ENCODE results near the gene DLG1. TPM values are rescaled to one million over a fixed set of nuclear protein-coding genes. Genes with fewer than 3 reads are reported as not detected.

DLG1 gene
- total RNA-seq, 1 donor from 2014 or later = 114 TPM

GRCh38 chr3:197174927-197175326 lies 123.5 kb downstream of the DLG1 start:
- Mint-ChIP-seq H3K9me3 (no peaks in the 10 kb centered on the region), H3K4me3 (no peak overlapping the region), H3K4me1 (no peaks in the 10 kb centered on the region), H3K27me3 (ENCODE audit: low read depth) (no peaks in the 10 kb centered on the region), H3K27ac (no peak overlapping the region), H3K36me3 (peaks cover under 1% of the 10 kb centered on the region)
- no peak for DNase-seq (ENCODE audit: low spot score in 2 of 2, unreplicated experiment in 2 of 2)
- TF ChIP-seq, protein P1, sequence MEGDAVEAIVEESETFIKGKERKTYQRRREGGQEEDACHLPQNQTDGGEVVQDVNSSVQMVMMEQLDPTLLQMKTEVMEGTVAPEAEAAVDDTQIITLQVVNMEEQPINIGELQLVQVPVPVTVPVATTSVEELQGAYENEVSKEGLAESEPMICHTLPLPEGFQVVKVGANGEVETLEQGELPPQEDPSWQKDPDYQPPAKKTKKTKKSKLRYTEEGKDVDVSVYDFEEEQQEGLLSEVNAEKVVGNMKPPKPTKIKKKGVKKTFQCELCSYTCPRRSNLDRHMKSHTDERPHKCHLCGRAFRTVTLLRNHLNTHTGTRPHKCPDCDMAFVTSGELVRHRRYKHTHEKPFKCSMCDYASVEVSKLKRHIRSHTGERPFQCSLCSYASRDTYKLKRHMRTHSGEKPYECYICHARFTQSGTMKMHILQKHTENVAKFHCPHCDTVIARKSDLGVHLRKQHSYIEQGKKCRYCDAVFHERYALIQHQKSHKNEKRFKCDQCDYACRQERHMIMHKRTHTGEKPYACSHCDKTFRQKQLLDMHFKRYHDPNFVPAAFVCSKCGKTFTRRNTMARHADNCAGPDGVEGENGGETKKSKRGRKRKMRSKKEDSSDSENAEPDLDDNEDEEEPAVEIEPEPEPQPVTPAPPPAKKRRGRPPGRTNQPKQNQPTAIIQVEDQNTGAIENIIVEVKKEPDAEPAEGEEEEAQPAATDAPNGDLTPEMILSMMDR (IDR thresholded peaks at IDR 0.05; ENCODE audit: unreplicated experiment) = no peak

DNA sequence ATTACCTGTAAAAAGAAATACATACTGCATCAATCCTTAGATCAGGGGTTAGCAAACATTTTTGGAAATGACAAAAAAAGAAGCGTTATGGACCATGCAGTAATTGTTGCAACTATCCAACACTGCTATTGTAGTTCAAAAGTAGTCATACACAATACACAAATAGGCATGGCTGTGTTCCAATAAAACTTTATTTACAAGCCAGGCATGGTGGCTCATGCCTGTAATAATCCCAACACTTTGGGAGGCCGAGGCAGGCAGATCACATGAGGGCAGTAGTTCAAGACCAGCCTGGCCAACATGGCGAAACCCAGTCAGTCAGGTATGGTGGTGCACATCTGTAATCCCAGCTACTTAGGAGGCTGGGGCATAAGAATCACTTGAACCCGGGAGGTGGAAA lies 124.8 kb downstream of the DLG1 start:
- Mint-ChIP-seq H3K27ac (no peak overlapping the region), H3K27me3 (ENCODE audit: low read depth) (no peaks in the 10 kb centered on the region), H3K4me1 (peaks cover 2% of the 10 kb centered on the region), H3K9me3 (no peaks in the 10 kb centered on the region), H3K4me3 (no peak overlapping the region), H3K36me3 (peaks cover 3% of the 10 kb centered on the region)
- TF ChIP-seq, protein P1 (IDR thresholded peaks at IDR 0.05; ENCODE audit: unreplicated experiment) = no peak
- DNase-seq (ENCODE audit: low spot score in 2 of 2, unreplicated experiment in 2 of 2) = no peak

DNA sequence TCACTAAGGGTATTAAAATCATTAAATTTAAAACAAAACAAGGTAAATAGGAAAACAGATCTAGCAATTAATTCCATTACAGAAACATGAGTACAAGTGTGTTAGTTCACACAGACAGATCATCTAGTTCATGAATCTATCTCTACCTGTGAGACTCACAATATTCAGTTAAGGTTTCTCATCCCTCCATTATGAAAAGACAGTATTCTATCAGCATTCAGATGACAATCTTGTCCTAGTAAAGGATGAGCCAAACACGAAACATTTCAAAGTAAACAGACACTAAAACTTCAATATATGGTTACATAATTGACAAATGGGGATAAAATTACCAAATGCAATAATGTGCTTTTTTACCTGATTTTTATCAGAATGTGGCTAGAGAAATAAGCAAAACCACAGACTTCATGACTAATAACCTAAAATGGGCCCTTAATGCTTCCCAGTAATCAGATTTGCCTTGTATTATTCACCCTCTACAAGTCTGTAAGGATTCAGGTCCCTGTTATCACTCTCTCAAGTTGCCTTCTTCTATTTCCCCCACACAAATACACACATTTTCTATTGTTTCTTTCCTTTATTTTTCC lies 126.8 kb downstream of the DLG1 start:
- TF ChIP-seq, protein P1 (IDR thresholded peaks at IDR 0.05; ENCODE audit: unreplicated experiment) = no peak
- H3K27ac Mint-ChIP-seq = peak overlapping the region; percentile 23
- no peaks in the 10 kb centered on the region for H3K9me3 Mint-ChIP-seq
- H3K4me1 Mint-ChIP-seq = peaks cover 2% of the 10 kb centered on the region
- DNase-seq (ENCODE audit: low spot score in 2 of 2, unreplicated experiment in 2 of 2) = no peak
- peaks cover 5% of the 10 kb centered on the region for H3K36me3 Mint-ChIP-seq
- no peak overlapping the region for H3K4me3 Mint-ChIP-seq
- H3K27me3 Mint-ChIP-seq (ENCODE audit: low read depth) = no peaks in the 10 kb centered on the region

- TF ChIP-seq, protein P1 (IDR thresholded peaks at IDR 0.05; ENCODE audit: unreplicated experiment) = no peak
- no peaks in the 10 kb centered on the region for H3K27me3 Mint-ChIP-seq (ENCODE audit: low read depth)
- H3K4me1 Mint-ChIP-seq = peaks cover 2% of the 10 kb centered on the region
- DNase-seq (ENCODE audit: low spot score in 2 of 2, unreplicated experiment in 2 of 2) = no peak
- H3K27ac Mint-ChIP-seq = peak overlapping the region; percentile 44
- H3K4me3 Mint-ChIP-seq = no peak overlapping the region
- no peaks in the 10 kb centered on the region for H3K9me3 Mint-ChIP-seq
- peaks cover 10% of the 10 kb centered on the region for H3K36me3 Mint-ChIP-seq
These were observed 129.4 kb downstream of the DLG1 start for GRCh38 chr3:197169028-197169427.

GRCh38 chr3:197168606-197169005 lies 129.8 kb downstream of the DLG1 start:
- TF ChIP-seq, protein P1 (IDR thresholded peaks at IDR 0.05; ENCODE audit: unreplicated experiment) = no peak
- H3K27ac Mint-ChIP-seq = no peak overlapping the region
- DNase-seq (ENCODE audit: low spot score in 2 of 2, unreplicated experiment in 2 of 2) = no peak
- H3K36me3 Mint-ChIP-seq = peaks cover 11% of the 10 kb centered on the region
- no peaks in the 10 kb centered on the region for H3K9me3 Mint-ChIP-seq
- no peaks in the 10 kb centered on the region for H3K27me3 Mint-ChIP-seq (ENCODE audit: low read depth)
- H3K4me3 Mint-ChIP-seq = no peak overlapping the region
- peaks cover 2% of the 10 kb centered on the region for H3K4me1 Mint-ChIP-seq

DNA sequence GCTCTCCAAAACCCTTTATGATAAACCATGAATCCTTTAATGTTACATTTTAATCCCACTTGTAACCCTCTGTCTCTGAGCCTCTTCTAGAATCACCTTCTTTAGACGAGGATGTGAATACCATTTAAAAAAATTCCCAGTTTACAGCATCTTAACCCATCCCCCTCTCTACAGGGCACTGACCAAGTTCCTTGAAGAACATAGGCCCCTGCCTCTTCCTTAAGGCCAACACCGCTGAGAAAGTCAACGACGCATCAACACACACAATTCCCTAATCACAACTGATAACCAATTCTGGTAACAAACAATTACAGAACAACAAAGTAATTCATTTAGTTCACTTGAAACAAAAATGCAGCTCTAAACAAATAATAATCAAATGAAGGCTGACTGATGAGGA lies 130.3 kb downstream of the DLG1 start:
- H3K36me3 Mint-ChIP-seq = peaks cover 14% of the 10 kb centered on the region
- H3K27me3 Mint-ChIP-seq (ENCODE audit: low read depth) = no peaks in the 10 kb centered on the region
- TF ChIP-seq, protein P1 (IDR thresholded peaks at IDR 0.05; ENCODE audit: unreplicated experiment) = no peak
- no peak for DNase-seq (ENCODE audit: low spot score in 2 of 2, unreplicated experiment in 2 of 2)
- peaks cover 2% of the 10 kb centered on the region for H3K4me1 Mint-ChIP-seq
- peaks cover 3% of the 10 kb centered on the region for H3K9me3 Mint-ChIP-seq
- H3K27ac Mint-ChIP-seq = peak overlapping the region; percentile 21
- H3K4me3 Mint-ChIP-seq = no peak overlapping the region
